ENCODE data around the gene CYP4A22.
"Not testable (repeated sequence)": the region's sequence is repeated elsewhere in the genome, so short reads cannot be mapped to it uniquely, and the experiment has no call there.

CYP4A22 gene

DNA sequence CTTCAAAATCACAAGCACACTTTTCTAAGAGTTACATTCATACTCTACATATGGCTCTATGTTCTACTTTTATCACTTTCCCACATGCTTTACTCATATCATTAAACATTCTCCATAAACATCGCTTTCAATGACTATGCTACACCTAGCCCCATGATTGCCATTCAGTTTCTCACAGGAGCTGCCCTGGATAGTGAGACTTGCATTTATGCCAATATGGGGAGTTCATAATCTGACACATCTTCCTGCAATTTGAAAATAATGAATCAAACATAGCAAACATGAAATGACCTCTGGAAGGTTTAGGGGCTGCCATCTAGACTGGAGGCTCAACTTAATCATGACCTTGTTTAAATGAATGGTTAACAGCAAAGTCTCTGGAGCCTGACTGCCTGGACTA is 9.0 kb upstream of the CYP4A22 start:
- no peaks in the 10 kb centered on the region for H3K9me3 ChIP-seq
- no peaks in the 10 kb centered on the region for H3K4me1 ChIP-seq
- H3K27me3 ChIP-seq: no peaks in the 10 kb centered on the region
- H4K20me1 ChIP-seq: no peaks in the 10 kb centered on the region
- no peak overlapping the region for H3K4me2 ChIP-seq
- H3K27ac ChIP-seq: no peak overlapping the region
- H3K9ac ChIP-seq: no peak overlapping the region
- TF ChIP-seq Cebpa-rat (IDR thresholded peaks at IDR 0.05): no peak
- H3K36me3 ChIP-seq: no peaks in the 10 kb centered on the region
- no peak overlapping the region for H3K4me3 ChIP-seq

DNA sequence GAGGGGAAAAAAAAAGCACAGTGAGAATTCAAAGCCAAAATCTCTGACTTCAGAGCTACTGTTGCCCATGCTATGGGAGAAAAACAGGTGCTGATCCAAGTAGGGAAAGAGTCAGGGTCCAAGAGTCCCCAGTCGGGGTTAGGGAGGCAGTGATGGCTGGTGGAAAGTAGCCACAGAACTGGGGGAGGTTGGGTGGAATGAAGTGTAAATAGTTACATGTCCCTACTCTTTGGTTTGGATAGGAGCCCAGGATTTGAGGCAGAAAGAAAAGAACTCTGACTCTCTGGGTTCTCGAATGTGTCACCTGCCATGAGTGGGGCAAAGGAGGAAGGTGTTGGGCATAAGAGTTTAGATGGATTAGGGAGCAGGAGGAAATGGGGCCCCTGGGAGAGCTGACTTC is 8.4 kb upstream of the CYP4A22 start:
- H4K20me1 ChIP-seq, H3K4me1 ChIP-seq, H3K9me3 ChIP-seq, H3K36me3 ChIP-seq, H3K4me3 ChIP-seq, H3K4me2 ChIP-seq, H3K27ac ChIP-seq, H3K9ac ChIP-seq, H3K27me3 ChIP-seq: not testable (repeated sequence)

DNA sequence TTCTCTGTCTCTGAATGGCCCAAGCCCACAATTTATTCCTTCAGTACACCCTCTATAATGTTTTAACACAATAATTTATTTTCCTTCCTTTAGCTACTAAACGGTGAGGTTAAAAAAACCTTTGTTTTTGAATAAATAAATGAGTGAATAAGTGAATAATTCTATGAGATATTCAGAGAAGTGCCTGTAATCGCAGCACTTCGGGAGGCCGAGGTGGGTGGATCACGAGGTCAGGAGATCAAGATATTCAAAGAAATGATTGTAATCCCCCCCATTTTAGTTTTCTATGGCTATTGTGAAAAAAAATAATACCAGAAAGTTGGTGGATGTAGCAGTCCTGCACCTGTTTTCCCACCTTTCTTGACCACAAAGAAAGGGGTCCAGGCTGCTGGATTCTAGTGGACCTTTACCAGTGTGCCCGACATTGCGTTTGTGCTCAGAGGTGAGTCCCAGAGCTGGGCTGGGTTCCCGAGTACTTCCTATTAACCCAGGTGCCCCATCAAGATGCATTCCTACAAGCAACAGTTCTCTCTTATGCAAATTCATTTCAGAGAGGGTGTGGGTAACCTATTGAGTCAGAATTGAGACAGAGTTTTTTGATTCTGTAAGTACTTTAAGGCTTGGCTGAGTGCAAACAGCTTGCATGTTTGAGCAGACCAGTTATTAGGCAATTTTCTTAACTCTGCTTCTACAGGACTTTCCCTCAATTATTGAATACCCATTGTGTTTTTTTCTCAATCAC is 7.6 kb upstream of the CYP4A22 start:
- not testable (repeated sequence) for H4K20me1 ChIP-seq, H3K4me1 ChIP-seq, H3K36me3 ChIP-seq, H3K4me2 ChIP-seq, H3K9me3 ChIP-seq, H3K27ac ChIP-seq, H3K9ac ChIP-seq, H3K4me3 ChIP-seq, H3K27me3 ChIP-seq

DNA sequence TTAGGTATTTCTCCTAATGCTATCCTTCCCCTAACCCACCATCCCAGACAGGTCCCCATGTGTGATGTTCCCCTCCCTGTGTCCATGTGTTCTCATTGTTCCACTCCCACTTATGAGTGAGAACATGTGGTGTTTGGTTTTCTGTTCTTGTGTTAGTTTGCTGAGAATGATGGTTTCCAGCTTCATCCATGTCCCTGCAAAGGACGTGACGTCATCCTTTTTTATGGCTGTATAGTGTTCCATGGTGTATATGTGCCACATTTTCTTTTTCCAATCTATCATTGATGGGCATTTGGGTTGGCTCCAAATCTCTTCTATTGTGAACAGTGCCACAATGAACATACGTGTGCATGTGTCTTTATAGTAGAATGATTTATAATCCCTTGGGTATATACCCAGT is 4.6 kb upstream of the CYP4A22 start:
- H3K4me3 ChIP-seq, H3K27me3 ChIP-seq, H3K9me3 ChIP-seq, H3K4me1 ChIP-seq, H3K27ac ChIP-seq, H4K20me1 ChIP-seq, H3K9ac ChIP-seq, H3K4me2 ChIP-seq, H3K36me3 ChIP-seq: not testable (repeated sequence)

DNA sequence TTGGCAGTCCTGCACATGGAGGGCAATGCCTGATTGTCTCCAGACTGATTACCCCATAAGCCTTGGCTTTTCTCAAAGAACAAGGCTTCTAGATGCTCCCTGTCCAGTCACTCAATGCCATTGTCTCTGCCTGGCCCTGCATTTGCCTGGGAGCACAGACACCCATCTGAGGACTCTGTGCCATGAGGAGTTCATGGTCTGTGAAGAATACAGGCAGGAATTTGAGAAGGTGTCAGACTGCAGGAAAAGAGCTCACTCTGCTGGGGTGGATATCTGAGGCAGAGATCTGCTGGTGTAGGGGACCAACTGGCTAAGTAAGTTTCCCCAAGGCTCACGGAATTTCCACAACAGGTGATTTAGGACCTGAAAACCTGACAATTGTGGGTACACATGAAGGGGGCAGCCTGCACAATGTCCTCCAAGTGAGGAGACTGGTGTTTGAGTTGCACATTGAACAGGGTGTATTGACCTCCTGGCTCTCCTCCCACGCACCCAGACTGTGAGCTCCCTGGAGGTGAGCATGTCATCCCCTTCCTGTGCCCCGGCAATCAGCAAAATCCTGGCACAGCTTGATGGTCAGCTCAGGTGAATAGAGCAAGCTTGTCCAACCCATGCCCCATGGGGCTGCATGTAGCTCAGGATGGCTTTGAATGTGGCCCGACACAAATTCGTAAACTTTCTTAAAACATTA is 829 bp downstream of the CYP4A22 start:
- Histone ChIP-seq H3K4me1 (no peaks in the 10 kb centered on the region), H3K27me3 (no peaks in the 10 kb centered on the region), H4K20me1 (no peaks in the 10 kb centered on the region), H3K4me2 (no peak overlapping the region), H3K9me3 (no peaks in the 10 kb centered on the region), H3K9ac (no peak overlapping the region), H3K36me3 (no peaks in the 10 kb centered on the region), H3K27ac (no peak overlapping the region), H3K4me3 (no peak overlapping the region)
- TF ChIP-seq Cebpa-rat (IDR thresholded peaks at IDR 0.05): no peak

DNA sequence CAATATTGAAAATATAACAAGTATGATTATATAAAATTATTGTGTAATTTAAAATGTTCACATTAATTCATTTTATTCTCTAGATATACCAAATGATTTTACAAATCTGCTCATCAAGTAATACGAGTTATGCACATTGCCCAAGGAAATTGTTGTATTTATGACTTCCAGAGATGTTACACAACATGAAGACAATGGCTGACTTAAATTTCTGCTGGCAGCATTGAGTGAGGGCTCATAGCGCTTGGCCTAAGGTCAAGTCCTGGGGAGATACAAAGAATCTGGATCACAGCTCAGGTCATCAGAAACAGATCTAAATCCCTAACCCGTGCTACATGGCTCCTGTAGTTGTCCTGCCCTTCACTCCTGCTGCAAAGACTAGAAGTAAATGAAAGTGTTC is 3.1 kb downstream of the CYP4A22 start:
- H3K4me2 ChIP-seq, H3K27ac ChIP-seq, H3K36me3 ChIP-seq, H3K27me3 ChIP-seq, H3K9ac ChIP-seq, H4K20me1 ChIP-seq, H3K9me3 ChIP-seq, H3K4me3 ChIP-seq, H3K4me1 ChIP-seq: not testable (repeated sequence)

DNA sequence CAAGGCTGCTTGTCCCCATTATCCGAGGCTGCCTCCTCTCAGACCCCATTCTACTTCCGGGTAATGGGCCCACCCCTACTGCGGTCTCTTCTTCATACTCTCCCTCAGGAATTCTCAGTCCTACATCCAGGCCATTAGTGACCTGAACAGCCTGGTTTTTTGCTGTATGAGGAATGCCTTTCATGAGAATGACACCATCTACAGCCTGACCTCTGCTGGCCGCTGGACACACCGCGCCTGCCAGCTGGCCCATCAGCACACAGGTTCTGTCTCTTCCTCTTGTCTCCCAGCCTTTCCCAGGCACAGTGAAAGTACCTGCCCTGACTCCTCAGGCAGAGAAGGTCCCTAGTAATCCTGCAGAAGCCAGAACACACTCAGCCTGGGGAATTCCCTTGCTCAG is 6.4 kb downstream of the CYP4A22 start:
- not testable (repeated sequence) for H3K4me1 ChIP-seq, H3K4me3 ChIP-seq, H4K20me1 ChIP-seq, H3K36me3 ChIP-seq, H3K27me3 ChIP-seq, H3K27ac ChIP-seq, H3K4me2 ChIP-seq, H3K9ac ChIP-seq, H3K9me3 ChIP-seq

DNA sequence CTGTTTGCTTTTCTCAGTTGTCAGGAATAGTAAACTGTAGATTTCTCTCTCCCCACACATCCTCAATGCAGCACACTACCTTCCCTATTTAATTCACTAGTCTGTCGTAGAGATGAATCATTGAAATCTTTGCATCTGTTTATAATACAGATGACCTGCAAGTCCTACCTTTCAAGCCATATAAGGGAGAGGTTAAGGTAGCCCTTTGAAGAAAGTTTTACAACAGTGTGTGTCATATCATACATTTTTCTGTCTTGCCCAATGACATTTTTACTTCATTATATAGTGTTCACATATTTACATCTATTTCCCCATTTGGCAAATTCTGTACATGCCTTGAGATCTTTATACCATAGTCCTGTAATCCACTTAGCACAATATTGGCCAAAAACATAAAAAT is 9.3 kb downstream of the CYP4A22 start:
- H3K27me3 ChIP-seq, H3K36me3 ChIP-seq, H3K4me3 ChIP-seq, H3K4me1 ChIP-seq, H3K27ac ChIP-seq, H4K20me1 ChIP-seq, H3K9me3 ChIP-seq, H3K4me2 ChIP-seq, H3K9ac ChIP-seq: not testable (repeated sequence)

DNA sequence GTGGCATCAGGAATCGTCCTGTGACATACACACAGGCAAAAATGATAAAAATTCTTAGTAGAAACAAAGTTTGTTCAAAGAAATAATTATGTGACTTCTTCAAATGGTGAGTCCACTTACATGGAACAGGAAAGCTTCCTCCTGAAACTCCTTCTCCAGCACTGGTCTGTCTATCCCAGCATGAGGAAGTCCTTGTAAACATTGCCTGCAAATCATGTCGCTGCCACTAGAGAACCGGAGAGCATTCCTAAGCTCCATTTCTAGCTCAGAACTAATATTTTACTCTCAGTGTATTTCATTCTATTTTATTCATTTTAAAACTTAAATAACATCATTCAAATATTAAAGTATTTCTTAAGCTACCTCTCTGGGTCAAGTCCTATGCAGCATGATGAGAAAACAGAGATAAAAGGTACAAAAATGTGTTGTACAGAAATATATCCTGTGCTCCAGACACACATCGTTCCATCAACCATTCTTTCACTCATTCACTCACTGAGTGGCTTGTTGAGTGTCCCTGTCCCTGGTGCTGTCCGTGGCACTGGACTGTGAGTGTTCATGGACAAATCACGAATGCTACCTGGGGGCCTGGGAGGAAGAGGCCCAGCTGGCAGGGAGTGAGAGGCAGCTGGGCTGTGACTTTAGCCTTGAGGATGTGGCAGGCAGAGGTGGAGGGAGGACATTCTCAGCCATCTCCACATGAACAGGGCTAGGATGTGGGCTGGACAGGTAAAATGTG is 10.0 kb downstream of the CYP4A22 start:
- Histone ChIP-seq H3K4me1 (no peaks in the 10 kb centered on the region), H3K27me3 (no peaks in the 10 kb centered on the region), H3K27ac (no peak overlapping the region), H4K20me1 (no peaks in the 10 kb centered on the region), H3K9ac (no peak overlapping the region), H3K4me3 (no peak overlapping the region), H3K4me2 (no peak overlapping the region), H3K36me3 (no peaks in the 10 kb centered on the region), H3K9me3 (no peaks in the 10 kb centered on the region)
- no peak for TF ChIP-seq Cebpa-rat (IDR thresholded peaks at IDR 0.05)

DNA sequence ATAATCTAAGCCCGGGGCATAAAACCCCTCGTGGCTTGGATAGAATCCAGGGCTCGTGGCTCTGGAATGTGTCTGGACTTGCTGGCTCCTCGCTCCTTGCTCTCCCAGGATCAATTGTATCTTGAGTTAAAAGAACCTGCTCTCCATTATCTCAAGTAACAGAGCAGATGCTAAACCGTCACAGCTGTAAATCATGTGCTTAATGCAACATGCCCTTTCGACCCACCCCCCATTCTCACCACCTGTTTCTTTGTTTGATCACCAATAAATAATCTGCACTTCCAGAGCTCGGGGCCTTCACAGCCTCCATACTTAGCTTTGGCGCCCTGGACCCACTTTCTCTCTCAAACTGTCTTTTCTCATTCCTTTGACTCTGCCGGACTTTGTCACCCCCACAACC is 11.9 kb downstream of the CYP4A22 start:
- H3K4me2 ChIP-seq, H3K36me3 ChIP-seq, H3K9me3 ChIP-seq, H3K27me3 ChIP-seq, H3K27ac ChIP-seq, H4K20me1 ChIP-seq, H3K4me1 ChIP-seq, H3K4me3 ChIP-seq, H3K9ac ChIP-seq: not testable (repeated sequence)

DNA sequence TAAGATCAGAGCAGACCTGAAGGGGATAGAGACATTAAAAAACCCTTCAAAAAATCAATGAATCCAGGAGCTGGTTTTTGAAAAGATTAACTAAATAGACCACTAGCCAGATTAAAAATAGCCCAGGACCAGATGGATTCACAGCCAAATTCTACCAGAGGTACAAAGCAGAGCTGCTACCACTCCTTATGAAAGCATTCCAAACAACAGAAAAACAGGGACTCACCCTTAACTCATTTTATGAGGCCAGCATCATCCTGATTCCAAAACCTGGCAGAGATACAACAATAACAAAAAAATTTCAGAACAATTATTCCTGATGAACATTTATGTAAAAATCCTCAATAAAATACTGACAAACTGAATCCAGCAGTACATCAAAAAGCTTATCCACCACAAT is 19.2 kb downstream of the CYP4A22 start:
- H3K4me1 ChIP-seq, H3K4me2 ChIP-seq, H3K4me3 ChIP-seq, H3K9ac ChIP-seq, H4K20me1 ChIP-seq, H3K27me3 ChIP-seq, H3K36me3 ChIP-seq, H3K27ac ChIP-seq: not testable (repeated sequence)
- peaks cover 20% of the 10 kb centered on the region for H3K9me3 ChIP-seq

DNA sequence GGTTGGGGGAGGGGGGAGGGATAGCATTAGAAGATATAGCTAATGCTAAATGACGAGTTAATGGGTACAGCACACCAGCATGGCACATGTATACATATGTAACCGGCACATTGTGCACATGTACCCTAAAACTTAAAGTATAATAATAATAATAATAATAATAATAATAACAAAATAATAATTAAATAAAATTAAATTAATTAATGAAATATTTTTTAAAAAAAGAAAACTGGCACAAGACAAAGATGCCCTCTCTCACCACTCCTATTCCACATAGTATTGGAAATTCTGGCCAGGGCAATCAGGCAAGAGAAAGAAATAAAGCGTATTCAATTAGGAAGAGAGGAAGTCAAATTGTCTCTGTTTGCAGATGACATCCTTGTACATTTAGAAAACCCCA is 20.7 kb downstream of the CYP4A22 start:
- H3K36me3 ChIP-seq, H3K4me2 ChIP-seq, H4K20me1 ChIP-seq, H3K27me3 ChIP-seq, H3K9ac ChIP-seq, H3K4me3 ChIP-seq, H3K4me1 ChIP-seq, H3K27ac ChIP-seq: not testable (repeated sequence)
- peaks cover 20% of the 10 kb centered on the region for H3K9me3 ChIP-seq
